ENCODE results near the gene RANBP9.

- peak; percentile 10 for TF ChIP-seq POLR2AphosphoS5 (IDR thresholded peaks at IDR 0.05; ENCODE audit: low read depth, low read length)
- no peak for TF ChIP-seq REST (IDR thresholded peaks at IDR 0.05; ENCODE audit: insufficient read depth in 1 of 2, low read depth in 2 of 2, low read length in 1 of 2)
- no peak for TF ChIP-seq CTCF (IDR thresholded peaks at IDR 0.05)
- TF ChIP-seq SIN3A (IDR thresholded peaks at IDR 0.05; ENCODE audit: borderline replicate concordance, insufficient read depth, low read depth, low read length) = no peak
- TF ChIP-seq TCF7L2 (IDR thresholded peaks at IDR 0.05; ENCODE audit: low read depth, low read length) = no peak
Measured at GRCh38 chr6:13572951-13573654, 138.5 kb downstream of the RANBP9 start.

All from Panc1 (cell line).